AG04450 (cell line): Measurements from ENCODE around the gene EFNA5. TPM values are rescaled to one million over a fixed set of nuclear protein-coding genes. Genes with fewer than 3 reads are reported as not detected.

ENCODE experiments used
- CTCF ChIA-PET: fragments of 300-600, 350-600 bp; formaldehyde crosslinking; extraction: SDS; loops from one replicate; lab custom pipeline; 2022; ENCODE audit warnings: antibody characterized with exemption, inconsistent platforms; lab: Charles Lee
- POLR2A ChIA-PET: fragments of 350-600 bp; formaldehyde crosslinking; extraction: SDS; loops from one replicate; lab custom pipeline; 2021; ENCODE audit warnings: antibody characterized with exemption, inconsistent platforms; lab: Yijun Ruan, JAX
- DNase-seq: peaks from one replicate; pipeline ENCODE4 v3.0.0-alpha.2; 2011; ENCODE audit warnings: low read depth, low spot score
- H3K27ac ChIP-seq: one replicate; pipeline ENCODE4 v1.5.1; 2012; ENCODE audit warnings: low read depth, low read length, control low read depth
- H3K27me3 ChIP-seq: one replicate; pipeline ENCODE4 v1.6.0; 2012; ENCODE audit warnings: low read length; ENCODE audit not compliant: control insufficient read depth, insufficient read depth
- H3K4me3 ChIP-seq: 2 replicates; pipeline ENCODE4 v1.5.1; 2011; ENCODE audit warnings: mild to moderate bottlenecking, low read depth, low read length, control low read depth
- H3K9me3 ChIP-seq: 2 replicates; pipeline ENCODE4 v1.5.1; 2012; ENCODE audit warnings: low read length; ENCODE audit not compliant: control insufficient read depth, insufficient read depth
- CTCF ChIP-seq: IDR thresholded peaks from 2 replicates; pipeline ENCODE4 v1.5.1; 2011; ENCODE audit warnings: low read depth, low read length, control low read depth, inconsistent platforms
- polyA plus RNA-seq: library from polyadenylated mRNA; depleted of rRNA; stranded (reverse); fragments of >200 nt; gene quantifications from 2 replicates; pipeline ENCODE4 v1.2.3, GENCODE V29; 2011

EFNA5 gene
- polyA plus RNA-seq, 1 experiment, result 3.0 TPM

- Histone ChIP-seq H3K27ac (no peak overlapping the region), H3K4me3 (no peak overlapping the region), H3K9me3 (no peaks in the 10 kb centered on the region), H3K27me3 (no peaks in the 10 kb centered on the region)
- DNase-seq, result no peak
- no peak for TF ChIP-seq CTCF
- ChIA-PET CTCF (no interaction called here), POLR2A (no interaction called here)
These were observed 12.2 kb downstream of the EFNA5 start for GRCh38 chr5:107658528-107658927.

DNA sequence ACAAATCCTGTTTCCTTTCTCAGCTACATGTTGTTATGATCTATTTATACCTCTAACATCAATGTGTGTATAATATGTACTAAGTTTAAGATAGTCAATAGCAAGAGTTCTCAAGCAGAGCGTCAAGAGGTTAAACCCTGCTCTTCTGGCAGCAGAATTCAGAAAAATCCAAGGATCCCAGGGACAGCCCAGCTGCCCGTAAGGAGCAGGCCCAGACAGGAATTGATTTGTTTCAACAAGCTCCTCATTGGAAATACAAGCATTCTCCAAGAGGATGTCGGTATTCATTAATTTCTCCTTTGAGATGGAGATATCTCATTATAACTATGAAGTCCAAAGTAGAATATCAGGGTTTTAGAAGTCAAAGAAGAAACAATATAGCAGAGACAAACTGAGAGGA is 14.9 kb downstream of the EFNA5 start:
- TF ChIP-seq CTCF, result no peak
- H3K9me3 ChIP-seq, result no peaks in the 10 kb centered on the region
- ChIA-PET POLR2A (no interaction called here), CTCF (interaction anchor here (0.6 kb wide), 1 partner anchor 83 kb away, joined by 3 read pairs; no protein-coding TSS in a partner anchor)
- no peaks in the 10 kb centered on the region for H3K27me3 ChIP-seq
- DNase-seq, result no peak
- H3K27ac ChIP-seq, result no peak overlapping the region
- no peak overlapping the region for H3K4me3 ChIP-seq

- H3K27me3 ChIP-seq, result no peaks in the 10 kb centered on the region
- ChIA-PET POLR2A (no interaction called here), CTCF (no interaction called here)
- no peak overlapping the region for H3K4me3 ChIP-seq
- DNase-seq, result no peak
- no peak overlapping the region for H3K27ac ChIP-seq
- H3K9me3 ChIP-seq, result no peaks in the 10 kb centered on the region
- TF ChIP-seq CTCF, result no peak
These were observed 15.9 kb downstream of the EFNA5 start for GRCh38 chr5:107654827-107655226.

DNA sequence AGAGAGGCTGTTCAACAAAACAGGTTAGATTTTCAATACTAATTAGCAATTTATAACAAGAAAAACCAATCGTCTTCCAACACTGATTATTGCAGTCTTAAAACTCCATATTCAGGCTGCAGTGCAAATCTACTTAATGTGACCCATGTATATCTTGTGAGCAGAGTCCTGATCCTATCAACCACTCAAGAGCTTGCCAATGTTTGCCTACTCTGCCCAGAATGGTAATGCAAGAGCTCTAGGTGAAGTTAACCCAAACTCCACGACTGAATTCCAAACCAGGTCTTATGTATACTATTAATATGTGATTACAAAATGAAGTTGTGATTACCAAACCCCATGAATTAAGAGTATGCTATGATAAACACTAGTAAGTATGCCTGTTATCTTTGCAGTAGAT is 17.1 kb downstream of the EFNA5 start:
- Histone ChIP-seq H3K9me3 (no peaks in the 10 kb centered on the region), H3K27me3 (no peaks in the 10 kb centered on the region), H3K4me3 (no peak overlapping the region), H3K27ac (no peak overlapping the region)
- ChIA-PET CTCF (interaction anchor here (1.2 kb wide), 1 partner anchor 82 kb away, joined by 3 read pairs; no protein-coding TSS in a partner anchor), POLR2A (no interaction called here)
- DNase-seq, result no peak
- TF ChIP-seq CTCF, result no peak

- Histone ChIP-seq H3K9me3 (no peaks in the 10 kb centered on the region), H3K27ac (no peak overlapping the region), H3K4me3 (no peak overlapping the region), H3K27me3 (no peaks in the 10 kb centered on the region)
- TF ChIP-seq CTCF, result no peak
- ChIA-PET POLR2A (no interaction called here), CTCF (interaction anchor here (1.2 kb wide), 1 partner anchor 81 kb away, joined by 3 read pairs; no protein-coding TSS in a partner anchor)
- no peak for DNase-seq
These were observed 17.7 kb downstream of the EFNA5 start for GRCh38 chr5:107652839-107653607.
